Immature natural killer cell (primary cell): Measurements from ENCODE around the gene PAM. TPM values are rescaled to one million over a fixed set of nuclear protein-coding genes. Genes with fewer than 3 reads are reported as not detected.
A peak's percentile ranks its signal among the peaks of the same experiment; 100 is the strongest.

Source experiments
- DNase-seq, 3 donors: peaks; one replicate each; pipeline ENCODE4 v3.0.0; 2022; ENCODE audit warnings: mixed read lengths in 1 of 3
- H3K27ac Mint-ChIP-seq, 6 donors: one replicate each; pipeline ENCODE4 v1.8.0; 2020; ENCODE audit warnings: mixed read lengths in 6 of 6, mild to moderate bottlenecking in 5 of 6, inconsistent platforms in 4 of 6, moderate library complexity in 3 of 6
- H3K27me3 Mint-ChIP-seq, 3 donors: one replicate each; pipeline ENCODE4 v1.8.0; 2020 to 2021; ENCODE audit warnings: low read depth in 3 of 3, mild to moderate bottlenecking in 3 of 3, mixed read lengths in 3 of 3, moderate library complexity in 3 of 3, inconsistent platforms in 1 of 3
- H3K36me3 Mint-ChIP-seq, 3 donors: one replicate each; pipeline ENCODE4 v1.8.0; 2020; ENCODE audit warnings: mixed read lengths in 3 of 3, inconsistent platforms in 2 of 3, mild to moderate bottlenecking in 2 of 3
- H3K4me1 Mint-ChIP-seq, 2 donors: one replicate each; pipeline ENCODE4 v1.8.0; 2020; ENCODE audit warnings: inconsistent platforms in 2 of 2, mild to moderate bottlenecking in 2 of 2, mixed read lengths in 2 of 2, moderate library complexity in 1 of 2
- H3K4me3 Mint-ChIP-seq, 5 donors: one replicate each; pipeline ENCODE4 v1.8.0; 2020; ENCODE audit warnings: mild to moderate bottlenecking in 5 of 5, mixed read lengths in 5 of 5, inconsistent platforms in 3 of 5, moderate library complexity in 3 of 5
- H3K9me3 Mint-ChIP-seq, 6 donors: one replicate each; pipeline ENCODE4 v1.8.0; 2020; ENCODE audit warnings: mild to moderate bottlenecking in 6 of 6, mixed read lengths in 6 of 6, inconsistent platforms in 4 of 6, moderate library complexity in 3 of 6
- polyA plus RNA-seq, 3 donors: library from polyadenylated mRNA; unstranded; fragments of 300-500 nt; fragmentation: Illumina TruSeq; gene quantifications; one replicate each; pipeline ENCODE4 v1.2.3, GENCODE V29; 2021

The PAM gene
- polyA plus RNA-seq, 3 donors from 2014 or later: 55.2 to 96.2 (median 95.6) TPM

- DNase-seq: no peak
- peaks cover 14 to 26% (median 15%) of the 10 kb centered on the region in 3 donors for H3K36me3 Mint-ChIP-seq
- H3K27ac Mint-ChIP-seq: peak overlapping the region; percentile 89 to 97 (median 94)
- peaks cover 0 to 2% (median 0%) of the 10 kb centered on the region in 3 donors for H3K27me3 Mint-ChIP-seq
- peak overlapping the region; percentile 86 to 94 (median 89) for H3K4me3 Mint-ChIP-seq
- H3K4me1 Mint-ChIP-seq: peaks cover 46 to 77% of the 10 kb centered on the region in 2 donors
- no peaks in the 10 kb centered on the region for H3K9me3 Mint-ChIP-seq
These were observed 111.1 kb downstream of the PAM start for GRCh38 chr5:102866237-102866600.

GRCh38 chr5:102867992-102868662 lies 113.0 kb downstream of the PAM start:
- Mint-ChIP-seq H3K4me1 (peaks cover 47 to 81% of the 10 kb centered on the region in 2 donors), H3K9me3 (no peaks in the 10 kb centered on the region), H3K36me3 (peaks cover 17 to 29% (median 17%) of the 10 kb centered on the region in 3 donors), H3K4me3 (peak overlapping the region; percentile 66 to 88 (median 79)), H3K27ac (peak overlapping the region in 4 of 6 donors; percentile 26 to 78 (median 70)), H3K27me3 (peaks cover 0 to 2% (median 0%) of the 10 kb centered on the region in 3 donors)
- DNase-seq: no peak

- no peaks in the 10 kb centered on the region for H3K9me3 Mint-ChIP-seq
- H3K27ac Mint-ChIP-seq: no peak overlapping the region
- peak overlapping the region in 4 of 5 donors; percentile 44 to 62 (median 54) for H3K4me3 Mint-ChIP-seq
- peaks cover 0 to 2% (median 0%) of the 10 kb centered on the region in 3 donors for H3K27me3 Mint-ChIP-seq
- H3K4me1 Mint-ChIP-seq: peaks cover 52 to 89% of the 10 kb centered on the region in 2 donors
- H3K36me3 Mint-ChIP-seq: peaks cover 17 to 37% (median 27%) of the 10 kb centered on the region in 3 donors
- DNase-seq: no peak
These were observed 114.1 kb downstream of the PAM start for GRCh38 chr5:102869230-102869629.

- no peak for DNase-seq
- H3K4me1 Mint-ChIP-seq: peaks cover 37 to 65% of the 10 kb centered on the region in 2 donors
- H3K9me3 Mint-ChIP-seq: no peaks in the 10 kb centered on the region
- peak overlapping the region in 1 of 6 donors; percentile 37 for H3K27ac Mint-ChIP-seq
- H3K36me3 Mint-ChIP-seq: peaks cover 22 to 34% (median 33%) of the 10 kb centered on the region in 3 donors
- H3K4me3 Mint-ChIP-seq: no peak overlapping the region
- H3K27me3 Mint-ChIP-seq: no peaks in the 10 kb centered on the region
These were observed 118.4 kb downstream of the PAM start for GRCh38 chr5:102873379-102873932.

- no peak overlapping the region for H3K4me3 Mint-ChIP-seq
- no peak overlapping the region for H3K27ac Mint-ChIP-seq
- H3K27me3 Mint-ChIP-seq: no peaks in the 10 kb centered on the region
- peaks cover 21 to 32% (median 31%) of the 10 kb centered on the region in 3 donors for H3K36me3 Mint-ChIP-seq
- H3K4me1 Mint-ChIP-seq: peaks cover 32 to 60% of the 10 kb centered on the region in 2 donors
- no peaks in the 10 kb centered on the region for H3K9me3 Mint-ChIP-seq
- DNase-seq: no peak
These were observed 118.9 kb downstream of the PAM start for GRCh38 chr5:102874054-102874453.

GRCh38 chr5:102875721-102876123 lies 120.6 kb downstream of the PAM start:
- H3K4me3 Mint-ChIP-seq: no peak overlapping the region
- no peak for DNase-seq
- H3K27ac Mint-ChIP-seq: peak overlapping the region in 1 of 6 donors; percentile 22
- H3K4me1 Mint-ChIP-seq: peaks cover 30 to 52% of the 10 kb centered on the region in 2 donors
- H3K27me3 Mint-ChIP-seq: peaks cover 0 to 1% (median 0%) of the 10 kb centered on the region in 3 donors
- peaks cover 15 to 26% (median 25%) of the 10 kb centered on the region in 3 donors for H3K36me3 Mint-ChIP-seq
- no peaks in the 10 kb centered on the region for H3K9me3 Mint-ChIP-seq

- peaks cover 29 to 52% of the 10 kb centered on the region in 2 donors for H3K4me1 Mint-ChIP-seq
- no peak overlapping the region for H3K27ac Mint-ChIP-seq
- no peak overlapping the region for H3K4me3 Mint-ChIP-seq
- H3K9me3 Mint-ChIP-seq: no peaks in the 10 kb centered on the region
- H3K36me3 Mint-ChIP-seq: peaks cover 15 to 26% (median 24%) of the 10 kb centered on the region in 3 donors
- DNase-seq: no peak
- H3K27me3 Mint-ChIP-seq: peaks cover 0 to 1% (median 0%) of the 10 kb centered on the region in 3 donors
These were observed 121.5 kb downstream of the PAM start for GRCh38 chr5:102876610-102877009.

GRCh38 chr5:102879741-102880140 lies 124.6 kb downstream of the PAM start:
- peaks cover 21 to 27% (median 27%) of the 10 kb centered on the region in 3 donors for H3K36me3 Mint-ChIP-seq
- H3K9me3 Mint-ChIP-seq: peaks cover 0 to 5% (median 0%) of the 10 kb centered on the region in 6 donors
- no peak for DNase-seq
- no peak overlapping the region for H3K4me3 Mint-ChIP-seq
- peak overlapping the region in 3 of 6 donors; percentile 3 to 82 (median 53) for H3K27ac Mint-ChIP-seq
- peaks cover 0 to 1% (median 0%) of the 10 kb centered on the region in 3 donors for H3K27me3 Mint-ChIP-seq
- H3K4me1 Mint-ChIP-seq: peaks cover 34 to 55% of the 10 kb centered on the region in 2 donors

- peaks cover 0 to 5% (median 0%) of the 10 kb centered on the region in 6 donors for H3K9me3 Mint-ChIP-seq
- no peaks in the 10 kb centered on the region for H3K27me3 Mint-ChIP-seq
- peaks cover 66 to 88% of the 10 kb centered on the region in 2 donors for H3K4me1 Mint-ChIP-seq
- H3K4me3 Mint-ChIP-seq: peak overlapping the region in 2 of 5 donors; percentile 44 to 82
- peak overlapping the region in 5 of 6 donors; percentile 77 to 99 (median 97) for H3K27ac Mint-ChIP-seq
- no peak for DNase-seq
- peaks cover 17 to 23% (median 17%) of the 10 kb centered on the region in 3 donors for H3K36me3 Mint-ChIP-seq
These were observed 131.5 kb downstream of the PAM start for GRCh38 chr5:102886586-102886985.

- peak overlapping the region; percentile 81 to 94 (median 88) for H3K4me3 Mint-ChIP-seq
- peaks cover 7 to 9% (median 9%) of the 10 kb centered on the region in 3 donors for H3K36me3 Mint-ChIP-seq
- peaks cover 0 to 1% (median 0%) of the 10 kb centered on the region in 6 donors for H3K9me3 Mint-ChIP-seq
- H3K27ac Mint-ChIP-seq: peak overlapping the region; percentile 93 to 99 (median 97)
- DNase-seq: peak; percentile 26 to 37 (median 32)
- no peaks in the 10 kb centered on the region for H3K27me3 Mint-ChIP-seq
- H3K4me1 Mint-ChIP-seq: peaks cover 59 to 80% of the 10 kb centered on the region in 2 donors
These were observed 133.4 kb downstream of the PAM start for GRCh38 chr5:102888483-102888882.

- Mint-ChIP-seq H3K27ac (peak overlapping the region; percentile 83 to 99 (median 94)), H3K36me3 (peaks cover 7 to 13% (median 11%) of the 10 kb centered on the region in 3 donors), H3K4me1 (peaks cover 62 to 82% of the 10 kb centered on the region in 2 donors), H3K4me3 (peak overlapping the region; percentile 81 to 94 (median 88)), H3K27me3 (peaks cover 0 to 1% (median 0%) of the 10 kb centered on the region in 3 donors), H3K9me3 (peaks cover 0 to 1% (median 0%) of the 10 kb centered on the region in 6 donors)
- no peak for DNase-seq
These were observed 133.9 kb downstream of the PAM start for GRCh38 chr5:102889033-102889432.

- Mint-ChIP-seq H3K4me3 (peak overlapping the region in 3 of 5 donors; percentile 2 to 93 (median 25)), H3K36me3 (peaks cover 15 to 20% (median 15%) of the 10 kb centered on the region in 3 donors), H3K9me3 (peaks cover 0 to 3% (median 0%) of the 10 kb centered on the region in 6 donors), H3K4me1 (peaks cover 65 to 83% of the 10 kb centered on the region in 2 donors), H3K27ac (peak overlapping the region in 5 of 6 donors; percentile 83 to 99 (median 93)), H3K27me3 (peaks cover 0 to 1% (median 0%) of the 10 kb centered on the region in 3 donors)
- DNase-seq: no peak
These were observed 135.0 kb downstream of the PAM start for GRCh38 chr5:102890133-102890532.

GRCh38 chr5:102891175-102891574 lies 136.1 kb downstream of the PAM start:
- H3K4me1 Mint-ChIP-seq: peaks cover 57 to 83% of the 10 kb centered on the region in 2 donors
- H3K4me3 Mint-ChIP-seq: no peak overlapping the region
- DNase-seq: no peak
- H3K27me3 Mint-ChIP-seq: peaks cover 0 to 1% (median 0%) of the 10 kb centered on the region in 3 donors
- H3K36me3 Mint-ChIP-seq: peaks cover 15 to 25% (median 23%) of the 10 kb centered on the region in 3 donors
- H3K9me3 Mint-ChIP-seq: peaks cover 0 to 3% (median 0%) of the 10 kb centered on the region in 6 donors
- H3K27ac Mint-ChIP-seq: peak overlapping the region in 2 of 6 donors; percentile 44 to 46
